OCI-LY1 (cell line): ENCODE results near the gene EEF2K.

Experiments
- H2AFZ ChIP-seq: fragments of 200-600 bp; sonication (generic), shearing (Covaris generic); 2 replicates; pipeline ENCODE4 v1.6.0; 2014; ENCODE audit warnings: antibody characterized with exemption, mild to moderate bottlenecking, low read length
- H3F3A ChIP-seq: fragments of 200-600 bp; sonication (generic), shearing (Covaris generic); 2 replicates; pipeline ENCODE4 v1.6.0; 2014; ENCODE audit warnings: mild to moderate bottlenecking, antibody characterized with exemption, low read length, moderate library complexity; ENCODE audit not compliant: insufficient read depth
- H3K27ac ChIP-seq: fragments of 200-600 bp; sonication (generic); 2 replicates; pipeline ENCODE4 v1.5.1; 2014; ENCODE audit warnings: low read length, mixed run types, mild to moderate bottlenecking, low read depth; ENCODE audit not compliant: poor library complexity, severe bottlenecking
- H3K27me3 ChIP-seq: fragments of 200-600 bp; sonication (generic); 2 replicates; pipeline ENCODE4 v1.6.0; 2014; ENCODE audit warnings: antibody characterized with exemption, mild to moderate bottlenecking, low read length, moderate library complexity; ENCODE audit not compliant: insufficient read depth
- H3K36me3 ChIP-seq: fragments of 200-600 bp; sonication (generic); 2 replicates; pipeline ENCODE4 v1.6.1; 2014; ENCODE audit warnings: mild to moderate bottlenecking, antibody characterized with exemption, low read length, moderate library complexity, mixed read lengths; ENCODE audit not compliant: insufficient read depth
- H3K4me1 ChIP-seq: fragments of 200-600 bp; sonication (generic); 2 replicates; pipeline ENCODE4 v1.5.1; 2014; ENCODE audit warnings: mild to moderate bottlenecking, low read length, moderate library complexity; ENCODE audit not compliant: insufficient read depth, severe bottlenecking
- H3K4me2 ChIP-seq: fragments of 200-600 bp; sonication (generic), shearing (Covaris generic); 2 replicates; pipeline ENCODE4 v1.6.1; 2014; ENCODE audit warnings: low read length
- H3K4me3 ChIP-seq: fragments of 200-600 bp; sonication (generic); 2 replicates; pipeline ENCODE4 v1.5.1; 2014; ENCODE audit warnings: low read length, low read depth, mild to moderate bottlenecking, mixed read lengths; ENCODE audit not compliant: poor library complexity, severe bottlenecking
- H3K79me2 ChIP-seq: fragments of 200-600 bp; shearing (Covaris generic); 2 replicates; pipeline ENCODE4 v1.6.1; 2016; ENCODE audit warnings: mixed run types, low read length, mixed read lengths; ENCODE audit not compliant: insufficient read depth
- H3K9ac ChIP-seq: fragments of 200-600 bp; sonication (generic), shearing (Covaris generic); 2 replicates; pipeline ENCODE4 v1.6.1; 2014; ENCODE audit warnings: mild to moderate bottlenecking, low read length, mixed read lengths
- H3K9me2 ChIP-seq: fragments of 200-600 bp; sonication (generic), shearing (Covaris generic); 2 replicates; pipeline ENCODE4 v1.6.1; 2014; ENCODE audit warnings: low read depth, mild to moderate bottlenecking, low read length, mixed read lengths
- H3K9me3 ChIP-seq: fragments of 200-600 bp; shearing (Covaris generic); 2 replicates; pipeline ENCODE4 v1.6.1; 2014; ENCODE audit warnings: low read length, mixed read lengths
- H4K20me1 ChIP-seq: fragments of 200-600 bp; sonication (generic), shearing (Covaris generic); 2 replicates; pipeline ENCODE4 v1.6.0; 2016; ENCODE audit warnings: mild to moderate bottlenecking, low read length; ENCODE audit not compliant: insufficient read depth
- EZH2 ChIP-seq: fragments of 200-600 bp; sonication (generic), shearing (Covaris generic); IDR thresholded peaks from 2 replicates; pipeline ENCODE4 v1.8.0; 2017; ENCODE audit warnings: borderline replicate concordance, mixed run types, mild to moderate bottlenecking, antibody characterized with exemption, low read length, moderate library complexity, mixed read lengths
- TF ChIP-seq, protein P1 (sequence below): fragments of 200-600 bp; sonication (generic), shearing (Covaris generic); IDR thresholded peaks from 2 replicates; pipeline ENCODE4 v1.5.1; 2017; ENCODE audit warnings: mild to moderate bottlenecking, antibody characterized with exemption, low read length, moderate library complexity, mixed read lengths

EEF2K gene

DNA sequence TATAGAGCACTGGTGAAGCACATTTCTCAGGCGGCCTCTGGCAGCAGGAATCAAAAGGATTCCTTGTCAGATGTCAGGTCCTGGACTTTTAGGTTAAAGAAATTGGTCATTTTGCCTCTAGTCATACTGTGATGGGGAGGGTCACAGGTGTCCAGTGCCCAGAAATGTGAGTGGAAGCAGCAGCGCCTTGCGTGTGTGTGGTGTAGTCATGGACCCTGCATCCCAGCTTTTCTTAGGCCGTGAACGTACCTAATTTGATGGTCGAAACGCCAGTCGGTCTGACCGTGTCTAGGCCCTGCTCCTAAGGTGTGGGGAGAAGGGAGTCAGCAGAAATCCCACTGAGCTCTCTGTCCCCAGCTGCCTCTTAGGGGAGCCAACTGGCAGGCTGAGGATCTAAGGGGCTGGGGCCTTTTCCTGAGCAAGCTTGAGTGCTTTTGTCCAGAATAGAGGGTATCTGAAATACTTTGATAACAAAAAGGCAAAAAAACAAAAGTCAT lies 123.2 kb downstream of the EEF2K start:
- H3K27ac ChIP-seq, result no peak overlapping the region
- H3F3A ChIP-seq, result no peaks in the 10 kb centered on the region
- no peaks in the 10 kb centered on the region for H4K20me1 ChIP-seq
- H2AFZ ChIP-seq, result no peak overlapping the region
- H3K79me2 ChIP-seq, result no peaks in the 10 kb centered on the region
- TF ChIP-seq, protein P1, sequence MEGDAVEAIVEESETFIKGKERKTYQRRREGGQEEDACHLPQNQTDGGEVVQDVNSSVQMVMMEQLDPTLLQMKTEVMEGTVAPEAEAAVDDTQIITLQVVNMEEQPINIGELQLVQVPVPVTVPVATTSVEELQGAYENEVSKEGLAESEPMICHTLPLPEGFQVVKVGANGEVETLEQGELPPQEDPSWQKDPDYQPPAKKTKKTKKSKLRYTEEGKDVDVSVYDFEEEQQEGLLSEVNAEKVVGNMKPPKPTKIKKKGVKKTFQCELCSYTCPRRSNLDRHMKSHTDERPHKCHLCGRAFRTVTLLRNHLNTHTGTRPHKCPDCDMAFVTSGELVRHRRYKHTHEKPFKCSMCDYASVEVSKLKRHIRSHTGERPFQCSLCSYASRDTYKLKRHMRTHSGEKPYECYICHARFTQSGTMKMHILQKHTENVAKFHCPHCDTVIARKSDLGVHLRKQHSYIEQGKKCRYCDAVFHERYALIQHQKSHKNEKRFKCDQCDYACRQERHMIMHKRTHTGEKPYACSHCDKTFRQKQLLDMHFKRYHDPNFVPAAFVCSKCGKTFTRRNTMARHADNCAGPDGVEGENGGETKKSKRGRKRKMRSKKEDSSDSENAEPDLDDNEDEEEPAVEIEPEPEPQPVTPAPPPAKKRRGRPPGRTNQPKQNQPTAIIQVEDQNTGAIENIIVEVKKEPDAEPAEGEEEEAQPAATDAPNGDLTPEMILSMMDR, result no peak
- TF ChIP-seq EZH2, result no peak
- peaks cover 94% of the 10 kb centered on the region for H3K36me3 ChIP-seq
- H3K4me3 ChIP-seq, result no peak overlapping the region
- no peaks in the 10 kb centered on the region for H3K9me3 ChIP-seq
- no peaks in the 10 kb centered on the region for H3K9me2 ChIP-seq
- H3K27me3 ChIP-seq, result no peaks in the 10 kb centered on the region
- no peak overlapping the region for H3K4me2 ChIP-seq
- H3K9ac ChIP-seq, result no peak overlapping the region
- H3K4me1 ChIP-seq, result no peaks in the 10 kb centered on the region

DNA sequence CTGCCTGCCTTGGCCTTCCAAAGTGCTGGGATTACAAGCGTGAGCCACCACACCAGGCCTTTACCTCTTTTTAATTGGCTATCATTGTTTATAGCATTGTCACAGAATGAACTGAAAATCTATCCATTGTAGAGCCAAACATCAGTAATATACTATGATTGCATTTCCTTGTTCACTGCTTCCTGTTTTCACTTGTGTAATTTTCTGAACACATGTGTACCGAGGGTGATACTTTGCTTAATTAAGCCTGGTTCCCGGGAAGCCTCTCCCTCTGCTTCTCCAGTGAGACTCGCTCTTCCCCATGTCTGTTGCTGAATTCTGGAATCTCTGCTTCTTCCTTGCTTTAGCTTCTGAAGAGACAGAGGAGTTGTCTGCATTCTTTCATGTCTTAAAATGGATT lies 124.2 kb downstream of the EEF2K start:
- Histone ChIP-seq H3K36me3 (peaks cover 94% of the 10 kb centered on the region), H3K9ac (no peak overlapping the region), H3K4me3 (no peak overlapping the region), H4K20me1 (no peaks in the 10 kb centered on the region), H2AFZ (no peak overlapping the region), H3K4me1 (no peaks in the 10 kb centered on the region), H3K4me2 (no peak overlapping the region), H3K27me3 (no peaks in the 10 kb centered on the region), H3K9me3 (no peaks in the 10 kb centered on the region), H3K79me2 (no peaks in the 10 kb centered on the region), H3K27ac (no peak overlapping the region), H3K9me2 (no peaks in the 10 kb centered on the region), H3F3A (no peaks in the 10 kb centered on the region)
- TF ChIP-seq, protein P1, result no peak
- TF ChIP-seq EZH2, result no peak

DNA sequence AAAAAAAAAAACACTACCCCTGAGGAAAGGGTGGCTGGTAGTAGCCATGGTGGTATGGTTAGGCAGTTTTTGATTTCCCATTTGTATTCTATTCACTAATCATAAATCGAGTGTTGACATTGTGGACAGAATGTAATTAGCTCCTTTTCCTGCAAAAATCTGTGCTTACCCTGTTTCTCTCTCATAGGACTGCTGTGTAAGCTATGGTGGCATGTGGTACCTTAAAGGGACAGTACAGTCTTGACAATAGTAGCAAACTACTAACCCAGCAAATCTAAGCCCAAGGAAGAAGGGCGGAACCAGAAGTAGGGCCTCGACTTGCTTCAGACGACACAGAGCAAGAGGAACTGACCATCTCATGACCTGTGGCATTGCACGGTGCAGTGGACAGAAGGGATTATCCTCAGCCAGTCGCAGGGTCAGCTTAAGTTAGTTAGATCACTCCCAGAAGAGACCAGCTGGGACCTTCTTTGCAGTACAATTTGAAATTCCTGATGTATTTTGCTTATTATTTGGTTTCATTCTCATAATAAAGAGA lies 127.4 kb downstream of the EEF2K start:
- no peak overlapping the region for H3K27ac ChIP-seq
- H3K4me1 ChIP-seq, result no peaks in the 10 kb centered on the region
- H3K4me2 ChIP-seq, result no peak overlapping the region
- H2AFZ ChIP-seq, result no peak overlapping the region
- TF ChIP-seq, protein P1, result no peak
- TF ChIP-seq EZH2, result no peak
- no peaks in the 10 kb centered on the region for H3K79me2 ChIP-seq
- peaks cover 15% of the 10 kb centered on the region for H3K9me3 ChIP-seq
- H3K36me3 ChIP-seq, result peaks cover 87% of the 10 kb centered on the region
- H3K9ac ChIP-seq, result no peak overlapping the region
- no peaks in the 10 kb centered on the region for H3F3A ChIP-seq
- no peak overlapping the region for H3K4me3 ChIP-seq
- no peaks in the 10 kb centered on the region for H4K20me1 ChIP-seq
- no peaks in the 10 kb centered on the region for H3K27me3 ChIP-seq
- no peaks in the 10 kb centered on the region for H3K9me2 ChIP-seq
